Measurements from ENCODE around the gene RABAC1. TPM values are rescaled to one million over a fixed set of nuclear protein-coding genes. Genes with fewer than 3 reads are reported as not detected.

Gene RABAC1
- total and polyA plus RNA-seq, 2 of the 8 experiments (the other 6 are each of a cell fraction or from before 2014, with no cell fraction given): 124 to 439 TPM

DNA sequence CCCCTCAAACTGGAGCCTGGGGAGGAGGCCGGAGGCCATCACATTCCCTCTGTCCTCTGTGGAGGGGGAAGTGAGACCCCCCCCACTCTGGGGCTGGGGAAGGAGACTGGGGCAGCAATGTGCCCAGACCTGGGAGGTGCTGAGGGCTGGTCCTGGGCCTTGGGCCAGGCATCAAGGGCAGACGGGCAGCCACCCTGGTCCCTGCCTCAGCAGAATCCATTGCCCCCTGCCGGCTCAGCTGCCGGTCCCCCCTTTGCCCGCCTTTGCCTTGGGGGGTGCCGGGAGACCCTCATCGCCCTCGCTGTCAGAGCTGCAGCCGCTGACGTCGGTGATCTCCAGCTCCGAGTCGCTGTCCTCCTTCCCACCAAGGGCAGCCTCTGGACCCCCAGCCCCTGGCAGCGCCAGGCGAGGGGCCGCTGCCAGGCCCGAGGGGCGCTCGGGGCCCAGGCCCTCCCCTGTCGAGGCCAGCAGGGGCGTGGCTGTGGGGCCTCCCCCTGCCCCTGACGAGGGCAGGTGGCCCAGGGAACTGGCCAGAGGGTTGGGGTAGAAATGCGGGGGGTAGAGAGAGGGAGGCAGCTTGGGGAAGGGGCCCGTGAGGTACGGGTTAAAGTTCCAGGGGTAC lies 51.0 kb downstream of the RABAC1 start (continued):
- TF ChIP-seq, protein P1, sequence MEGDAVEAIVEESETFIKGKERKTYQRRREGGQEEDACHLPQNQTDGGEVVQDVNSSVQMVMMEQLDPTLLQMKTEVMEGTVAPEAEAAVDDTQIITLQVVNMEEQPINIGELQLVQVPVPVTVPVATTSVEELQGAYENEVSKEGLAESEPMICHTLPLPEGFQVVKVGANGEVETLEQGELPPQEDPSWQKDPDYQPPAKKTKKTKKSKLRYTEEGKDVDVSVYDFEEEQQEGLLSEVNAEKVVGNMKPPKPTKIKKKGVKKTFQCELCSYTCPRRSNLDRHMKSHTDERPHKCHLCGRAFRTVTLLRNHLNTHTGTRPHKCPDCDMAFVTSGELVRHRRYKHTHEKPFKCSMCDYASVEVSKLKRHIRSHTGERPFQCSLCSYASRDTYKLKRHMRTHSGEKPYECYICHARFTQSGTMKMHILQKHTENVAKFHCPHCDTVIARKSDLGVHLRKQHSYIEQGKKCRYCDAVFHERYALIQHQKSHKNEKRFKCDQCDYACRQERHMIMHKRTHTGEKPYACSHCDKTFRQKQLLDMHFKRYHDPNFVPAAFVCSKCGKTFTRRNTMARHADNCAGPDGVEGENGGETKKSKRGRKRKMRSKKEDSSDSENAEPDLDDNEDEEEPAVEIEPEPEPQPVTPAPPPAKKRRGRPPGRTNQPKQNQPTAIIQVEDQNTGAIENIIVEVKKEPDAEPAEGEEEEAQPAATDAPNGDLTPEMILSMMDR (IDR thresholded peaks at IDR 0.05; ENCODE audit: control extremely low read depth in 1 of 3, insufficient read depth in 1 of 3, low read depth in 1 of 3, low read length in 3 of 3): no peak
- no peak for TF ChIP-seq SAP30 (IDR thresholded peaks at IDR 0.05; ENCODE audit: insufficient read depth, insufficient replicate concordance, low read length)
- TF ChIP-seq BCL11A (IDR thresholded peaks at IDR 0.05; ENCODE audit: low read depth in 2 of 2, low read length in 2 of 2): no peak

Measured in H1 (cell line).